Right lobe of liver (tissue), 6 donors: ENCODE data around the gene LAMTOR2. TPM values are rescaled to one million over a fixed set of nuclear protein-coding genes. Genes with fewer than 3 reads are reported as not detected.

ENCODE experiments used
- ATAC-seq, 4 donors: fragments of 200-7000 bp; cut with Tn5 transposase; one replicate each; pipeline ENCODE4 v1.9.1; 2020; ENCODE audit warnings: mild to moderate bottlenecking in 4 of 4, moderate library complexity in 4 of 4
- DNase-seq, 3 donors: peaks; one replicate each; pipeline ENCODE4 v3.0.0-alpha.2; 2020
- H3K27ac ChIP-seq, 3 donors: fragments of 200-600 bp; one replicate each; pipeline ENCODE4 v1.8.0; 2022
- H3K27me3 ChIP-seq, 2 donors: fragments of 200-600 bp; one replicate each; pipeline ENCODE4 v1.8.0; 2022
- H3K36me3 ChIP-seq, 4 donors: fragments of 200-600 bp; sonication (generic) in 1 of 4; one replicate each; pipeline versions ENCODE4 v1.5.1 to v1.8.0; 2017 to 2022; ENCODE audit warnings: control low read depth in 1 of 4
- H3K4me1 ChIP-seq, 4 donors: fragments of 200-600 bp; sonication (generic) in 1 of 4; one replicate each; pipeline versions ENCODE4 v1.5.1 to v1.8.0; 2017 to 2022; ENCODE audit warnings: control low read depth in 1 of 4
- H3K4me3 ChIP-seq, 3 donors: fragments of 200-600 bp; one replicate each; pipeline ENCODE4 v1.8.0; 2022
- H3K9me3 ChIP-seq, 4 donors: fragments of 200-600 bp; sonication (generic) in 1 of 4; one replicate each; pipeline versions ENCODE4 v1.5.1 to v1.8.0; 2017 to 2022; ENCODE audit warnings: control low read depth in 1 of 4
- CTCF ChIP-seq, 4 donors: fragments of 200-600 bp in 3 of 4; fragments of 450-650 bp in 1 of 4; IDR thresholded peaks; one replicate each; pipeline versions ENCODE4 v1.5.1 to v1.8.0; 2016 to 2022; ENCODE audit warnings: antibody characterized with exemption in 4 of 4, mild to moderate bottlenecking in 2 of 4
- POLR2A ChIP-seq: fragments of 450-650 bp; IDR thresholded peaks from one replicate; pipeline ENCODE4 v1.6.1; 2017; ENCODE audit warnings: antibody characterized with exemption, mild to moderate bottlenecking
- WGBS: methylation state at CpG from one replicate; pipeline ENCODE4 v1.1.6; 2018; ENCODE audit warnings: low coverage, low lambda C conversion rate; ENCODE audit not compliant: insufficient coverage; ENCODE audit errors: missing lambda C conversion rate; 5-methylcytosine and 5-hydroxymethylcytosine counted together
- intact Hi-C, 2 donors: fragments of 100-400 bp; cut with DNase I; formaldehyde crosslinking; loops; one replicate each; pipeline versions ENCODE4 v1.11.2 to v1.14.1; 2022
- total RNA-seq, 6 experiments: library from RNA; depleted of rRNA in 2 of 6; stranded (reverse); fragments of >200 nt in 2 of 6; fragmentation: NEBNext Ultra II Directional in 3 of 6; extraction: Animal tissue kit (Norgen Biotek cat#: 25700) in 3 of 6; gene quantifications; one replicate each; pipeline versions ENCODE4 v1.1.0 to v1.2.4, GENCODE V29; 2016 to 2023
- donor health status: DM: no; HTN: yes; CAD: no.
- donor health status: DM: no; HTN: no; CAD: no.
- donor health status: DM: no; HTN: no; CAD: no.
- donor health status: DM: no; HTN: yes; CAD: no.
- donor health status: DM: no; HTN: yes; CAD: no.

The LAMTOR2 gene
- total RNA-seq, 6 experiments from 2014 or later = 49.4 to 71.0 (median 60.3) TPM

GRCh38 chr1:156075775-156076204, 21.2 kb downstream of the LAMTOR2 start:
- 20% methylated on average over 4 of the region's 4 CpGs for WGBS
- no peaks in the 10 kb centered on the region for H3K9me3 ChIP-seq
- no peaks in the 10 kb centered on the region for H3K36me3 ChIP-seq
- H3K4me3 ChIP-seq = peak overlapping the region; percentile 74 to 79 (median 76)
- DNase-seq (peak in 1 of 3 donors; percentile 60), ATAC-seq (peak; percentile 46 to 57 (median 50))
- no peaks in the 10 kb centered on the region for H3K27me3 ChIP-seq
- H3K27ac ChIP-seq = peak overlapping the region; percentile 32 to 67 (median 47)
- TF ChIP-seq POLR2A = peak; percentile 85
- no peak for TF ChIP-seq CTCF (IDR thresholded peaks at IDR 0.05)
- peaks cover 0 to 25% (median 4%) of the 10 kb centered on the region in 4 donors for H3K4me1 ChIP-seq
- intact Hi-C loops = no loop called here

- no CpG with 5 or more reads among the region's 73 CpGs for WGBS
- TF ChIP-seq CTCF (IDR thresholded peaks at IDR 0.05) (peak in 1 of 4 donors; percentile 3), POLR2A (peak; percentile 91)
- H3K27ac ChIP-seq = peak overlapping the region; percentile 32 to 67 (median 47)
These were observed 22.2 kb downstream of the LAMTOR2 start for GRCh38 chr1:156076609-156077429.

GRCh38 chr1:156077430-156077760, 22.8 kb downstream of the LAMTOR2 start:
- DNase-seq (no peak), ATAC-seq (no peak)
- Histone ChIP-seq H3K4me3 (peak overlapping the region in 2 of 3 donors; percentile 76 to 79), H3K9me3 (no peaks in the 10 kb centered on the region), H3K36me3 (no peaks in the 10 kb centered on the region), H3K27ac (peak overlapping the region in 2 of 3 donors; percentile 43 to 67), H3K4me1 (peaks cover 0 to 25% (median 3%) of the 10 kb centered on the region in 4 donors), H3K27me3 (no peaks in the 10 kb centered on the region)
- TF ChIP-seq CTCF (IDR thresholded peaks at IDR 0.05) (no peak), POLR2A (no peak)
- intact Hi-C loops = no loop called here
- 94% methylated on average over 2 of the region's 19 CpGs for WGBS

More at GRCh38 chr1:156076609-156077429, 22.2 kb downstream of the LAMTOR2 start:
- ATAC-seq = peak; percentile 78 to 90 (median 86)
- intact Hi-C loops = no loop called here
- H3K27me3 ChIP-seq = no peaks in the 10 kb centered on the region
- peaks cover 0 to 25% (median 3%) of the 10 kb centered on the region in 4 donors for H3K4me1 ChIP-seq
- H3K9me3 ChIP-seq = no peaks in the 10 kb centered on the region
- H3K36me3 ChIP-seq = no peaks in the 10 kb centered on the region
- peak overlapping the region; percentile 74 to 79 (median 76) for H3K4me3 ChIP-seq
- DNase-seq = peak; percentile 78 to 86 (median 82)

GRCh38 chr1:156078728-156079127, 24.1 kb downstream of the LAMTOR2 start:
- Histone ChIP-seq H3K36me3 (no peaks in the 10 kb centered on the region), H3K27ac (no peak overlapping the region), H3K4me3 (no peak overlapping the region), H3K4me1 (peaks cover 0 to 19% (median 3%) of the 10 kb centered on the region in 4 donors), H3K27me3 (no peaks in the 10 kb centered on the region), H3K9me3 (no peaks in the 10 kb centered on the region)
- intact Hi-C loops = no loop called here
- ATAC-seq (no peak), DNase-seq (no peak)
- TF ChIP-seq POLR2A = no peak
- no peak for TF ChIP-seq CTCF (IDR thresholded peaks at IDR 0.05)
- 87% methylated on average over 4 of the region's 5 CpGs for WGBS
